K562 (cell line): ENCODE data around the gene RPS6KA2. TPM values are rescaled to one million over a fixed set of nuclear protein-coding genes. Genes with fewer than 3 reads are reported as not detected.

Experiments used
- CREB3 ChIP-seq: fragments of 450-650 bp; conservative IDR thresholded peaks from 2 replicates; pipeline ENCODE4 v1.6.1; 2016; ENCODE audit warnings: missing genetic modification characterization, low read depth, mild to moderate bottlenecking, missing compliant biosample characterization, moderate library complexity
- ETV1 ChIP-seq: fragments of 450-650 bp; conservative IDR thresholded peaks from 2 replicates; pipeline ENCODE4 v1.6.1; 2016; ENCODE audit warnings: missing genetic modification characterization, control low read depth, low read depth, missing compliant biosample characterization
- L3MBTL2 ChIP-seq: fragments of 450-650 bp; IDR thresholded peaks from 2 replicates; pipeline ENCODE4 v1.6.1; 2016; ENCODE audit warnings: mild to moderate bottlenecking, moderate library complexity
- NR2C2 ChIP-seq, 2 experiments: fragments of 200-800 bp in 1 of 2; sonication (Bioruptor generic) in 1 of 2; sonication (generic) in 1 of 2; formaldehyde crosslinking in 1 of 2; IDR thresholded peaks; 2 replicates each; pipeline versions ENCODE4 v1.6.1 to v1.8.0; 2016 to 2022; ENCODE audit warnings: mild to moderate bottlenecking in 1 of 2, missing compliant biosample characterization in 1 of 2, missing genetic modification characterization in 1 of 2, missing genetic modification reagents in 1 of 2
- SMARCE1 ChIP-seq: fragments of 450-650 bp; IDR thresholded peaks from 2 replicates; pipeline ENCODE4 v1.7.1; 2016; ENCODE audit warnings: mild to moderate bottlenecking
- ZBTB40 ChIP-seq, 2 experiments: fragments of 450-650 bp in 1 of 2; sonication (generic) in 1 of 2; formaldehyde crosslinking in 1 of 2; IDR thresholded peaks; 2 replicates each; pipeline versions ENCODE4 v1.7.1 to v1.9.0; 2016 to 2022; ENCODE audit warnings: inconsistent platforms in 1 of 2, mild to moderate bottlenecking in 1 of 2, missing genetic modification reagents in 1 of 2
- polyA plus RNA-seq, 8 experiments: library from polyadenylated mRNA; depleted of rRNA in 4 of 8; stranded (reverse) in 5 of 8; unstranded in 3 of 8; fragments of >200 nt; fragmentation: Nextera tagmentation in 2 of 8; fragmentation: Illumina TruSeq in 1 of 8; extraction: Ambion mirVana in 2 of 8; extraction: Trizol in 1 of 8; gene quantifications; 2 replicates each; pipeline versions ENCODE4 v1.2.1 to v1.2.3, GENCODE V29; 2011 to 2014; ENCODE audit warnings: inconsistent platforms in 1 of 8, missing spikeins in 1 of 8
- total RNA-seq, 7 experiments: library from RNA; depleted of rRNA in 6 of 7; stranded (reverse); fragments of >200 nt in 6 of 7; fragmentation: Illumina TruSeq in 2 of 7; extraction: Trizol in 2 of 7; gene quantifications; 2 replicates each; pipeline versions ENCODE4 v1.2.1 to v1.2.3, GENCODE V29; 2011 to 2021; ENCODE audit warnings: low replicate concordance in 1 of 7

The RPS6KA2 gene
- total and polyA plus RNA-seq, 9 of the 15 experiments (the other 6 are each of a cell fraction or from before 2014, with no cell fraction given): 0.29 to 1.00 (median 0.53) TPM

- TF ChIP-seq ZBTB40 (IDR thresholded peaks at IDR 0.05) (no peak), ZBTB40 (CRISPR knock-in tag; IDR thresholded peaks at IDR 0.05) (no peak), NR2C2 (CRISPR knock-in tag; IDR thresholded peaks at IDR 0.05) (no peak), NR2C2 (tag; IDR thresholded peaks at IDR 0.05) (no peak), ETV1 (tag) (no peak), L3MBTL2 (no peak), SMARCE1 (no peak), CREB3 (no peak)
Measured at GRCh38 chr6:166520905-166521834, 105.9 kb downstream of the RPS6KA2 start (continued).
